Duodenal mucosa (tissue), 2 donors: ENCODE data around the gene CRYBB1.

Source experiments
- H3K27ac ChIP-seq: one replicate; pipeline ENCODE4 v1.7.0; 2013; ENCODE audit warnings: low read depth, low read length
- H3K27me3 ChIP-seq, 2 donors: one replicate each; pipeline ENCODE4 v1.7.0; 2013; ENCODE audit warnings: low read length in 2 of 2, control low read depth in 1 of 2; ENCODE audit not compliant: insufficient read depth in 2 of 2, control insufficient read depth in 1 of 2
- H3K36me3 ChIP-seq, 2 donors: one replicate each; pipeline ENCODE4 v1.7.0; 2013; ENCODE audit warnings: low read length in 2 of 2, control low read depth in 1 of 2; ENCODE audit not compliant: insufficient read depth in 2 of 2, control insufficient read depth in 1 of 2
- H3K4me1 ChIP-seq, 2 donors: one replicate each; pipeline ENCODE4 v1.7.0; 2013; ENCODE audit warnings: low read length in 2 of 2, control low read depth in 1 of 2; ENCODE audit not compliant: insufficient read depth in 2 of 2, control insufficient read depth in 1 of 2
- H3K4me3 ChIP-seq, 2 donors: one replicate each; pipeline ENCODE4 v1.7.0; 2013; ENCODE audit warnings: low read length in 2 of 2, low read depth in 1 of 2
- H3K9ac ChIP-seq, 2 donors: one replicate each; pipeline ENCODE4 v1.7.0; 2013; ENCODE audit warnings: low read length in 2 of 2, low read depth in 1 of 2
- H3K9me3 ChIP-seq, 2 donors: one replicate each; pipeline ENCODE4 v1.7.0; 2013; ENCODE audit warnings: low read length in 2 of 2, control low read depth in 1 of 2; ENCODE audit not compliant: control insufficient read depth in 1 of 2

Gene CRYBB1

GRCh38 chr22:26609287-26609686, 8.5 kb downstream of the CRYBB1 start:
- no peaks in the 10 kb centered on the region for H3K36me3 ChIP-seq

DNA sequence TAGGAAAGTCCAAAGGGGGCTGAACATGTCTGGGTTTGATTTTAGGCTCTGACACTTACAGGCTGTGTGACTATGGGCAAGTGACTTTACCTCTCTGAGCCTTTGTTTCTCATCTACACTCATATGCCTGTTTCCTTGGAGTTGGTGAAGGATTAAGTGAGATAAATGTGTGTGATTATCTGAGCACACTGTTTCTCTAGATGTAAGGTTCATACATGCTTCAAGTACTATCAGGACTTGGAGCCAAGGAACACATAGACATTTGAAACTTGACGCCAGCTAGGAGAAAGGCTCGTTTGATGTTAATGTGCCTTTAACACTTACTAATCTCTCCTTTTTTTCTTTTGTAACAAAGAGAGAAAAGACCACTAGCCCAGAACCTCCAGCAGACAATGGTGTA, 9.7 kb downstream of the CRYBB1 start:
- H3K36me3 ChIP-seq: no peaks in the 10 kb centered on the region
- no peaks in the 10 kb centered on the region for H3K9me3 ChIP-seq
- peaks cover 0 to 16% of the 10 kb centered on the region in 2 donors for H3K4me1 ChIP-seq
- no peaks in the 10 kb centered on the region for H3K27me3 ChIP-seq
- no peak overlapping the region for H3K4me3 ChIP-seq
- no peak overlapping the region for H3K9ac ChIP-seq
- H3K27ac ChIP-seq: no peak overlapping the region

More at GRCh38 chr22:26609287-26609686, 8.5 kb downstream of the CRYBB1 start:
- no peaks in the 10 kb centered on the region for H3K9me3 ChIP-seq
- H3K27ac ChIP-seq: no peak overlapping the region
- no peak overlapping the region for H3K9ac ChIP-seq
- no peaks in the 10 kb centered on the region for H3K27me3 ChIP-seq
- H3K4me1 ChIP-seq: peaks cover 0 to 16% of the 10 kb centered on the region in 2 donors
- no peak overlapping the region for H3K4me3 ChIP-seq

GRCh38 chr22:26606611-26607010, 11.2 kb downstream of the CRYBB1 start:
- Histone ChIP-seq H3K36me3 (no peaks in the 10 kb centered on the region), H3K4me1 (peaks cover 0 to 16% of the 10 kb centered on the region in 2 donors), H3K27me3 (no peaks in the 10 kb centered on the region), H3K9me3 (no peaks in the 10 kb centered on the region), H3K9ac (no peak overlapping the region), H3K4me3 (no peak overlapping the region), H3K27ac (no peak overlapping the region)

- H3K4me1 ChIP-seq: peaks cover 0 to 1% of the 10 kb centered on the region in 2 donors
- H3K27ac ChIP-seq: no peak overlapping the region
- H3K9ac ChIP-seq: no peak overlapping the region
- H3K36me3 ChIP-seq: no peaks in the 10 kb centered on the region
- H3K27me3 ChIP-seq: no peaks in the 10 kb centered on the region
- H3K4me3 ChIP-seq: no peak overlapping the region
- H3K9me3 ChIP-seq: no peaks in the 10 kb centered on the region
Measured at GRCh38 chr22:26604368-26604767, 13.5 kb downstream of the CRYBB1 start.

- Histone ChIP-seq H3K4me3 (no peak overlapping the region), H3K27ac (no peak overlapping the region), H3K36me3 (no peaks in the 10 kb centered on the region), H3K9me3 (no peaks in the 10 kb centered on the region), H3K9ac (no peak overlapping the region), H3K4me1 (no peaks in the 10 kb centered on the region), H3K27me3 (no peaks in the 10 kb centered on the region)
Measured at GRCh38 chr22:26602127-26602526, 15.7 kb downstream of the CRYBB1 start.

GRCh38 chr22:26601726-26602125, 16.1 kb downstream of the CRYBB1 start:
- Histone ChIP-seq H3K4me1 (no peaks in the 10 kb centered on the region), H3K27ac (no peak overlapping the region), H3K36me3 (no peaks in the 10 kb centered on the region)

GRCh38 chr22:26599505-26599904, 18.3 kb downstream of the CRYBB1 start:
- Histone ChIP-seq H3K36me3 (no peaks in the 10 kb centered on the region), H3K27ac (no peak overlapping the region), H3K4me3 (no peak overlapping the region), H3K9me3 (no peaks in the 10 kb centered on the region), H3K27me3 (no peaks in the 10 kb centered on the region), H3K9ac (no peak overlapping the region), H3K4me1 (no peaks in the 10 kb centered on the region)

More at GRCh38 chr22:26601726-26602125, 16.1 kb downstream of the CRYBB1 start:
- H3K4me3 ChIP-seq: no peak overlapping the region
- H3K9ac ChIP-seq: no peak overlapping the region
- H3K9me3 ChIP-seq: no peaks in the 10 kb centered on the region
- H3K27me3 ChIP-seq: no peaks in the 10 kb centered on the region

GRCh38 chr22:26597480-26597879, 20.3 kb downstream of the CRYBB1 start:
- no peak overlapping the region for H3K27ac ChIP-seq
- H3K27me3 ChIP-seq: no peaks in the 10 kb centered on the region
- H3K36me3 ChIP-seq: no peaks in the 10 kb centered on the region
- no peaks in the 10 kb centered on the region for H3K9me3 ChIP-seq
- no peak overlapping the region for H3K9ac ChIP-seq
- peaks cover 5 to 10% of the 10 kb centered on the region in 2 donors for H3K4me1 ChIP-seq
- H3K4me3 ChIP-seq: no peak overlapping the region

DNA sequence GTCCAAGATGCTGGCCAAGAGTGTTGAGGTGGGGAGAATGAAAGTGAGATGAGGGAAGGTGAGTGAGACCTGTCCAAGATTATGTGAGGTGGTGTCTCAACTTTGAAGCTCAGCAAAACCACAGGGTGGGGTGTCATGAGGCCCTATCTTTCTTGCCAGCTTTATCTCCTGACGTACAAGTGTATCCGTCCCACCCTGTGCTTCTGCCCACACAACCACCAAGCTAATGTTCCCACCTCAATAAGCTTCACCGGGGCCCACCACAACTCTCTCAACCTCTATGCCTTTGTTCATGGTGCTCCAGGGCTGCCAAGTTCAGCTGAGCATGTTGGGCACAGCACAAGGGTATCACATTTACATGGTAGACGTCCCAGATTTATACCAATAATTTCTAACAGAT, 20.8 kb downstream of the CRYBB1 start:
- no peak overlapping the region for H3K27ac ChIP-seq
- H3K4me3 ChIP-seq: no peak overlapping the region
- no peaks in the 10 kb centered on the region for H3K9me3 ChIP-seq
- H3K36me3 ChIP-seq: no peaks in the 10 kb centered on the region
- peaks cover 10 to 14% of the 10 kb centered on the region in 2 donors for H3K4me1 ChIP-seq
- H3K9ac ChIP-seq: no peak overlapping the region
- no peaks in the 10 kb centered on the region for H3K27me3 ChIP-seq

- Histone ChIP-seq H3K4me1 (peaks cover 25 to 31% of the 10 kb centered on the region in 2 donors), H3K27me3 (no peaks in the 10 kb centered on the region), H3K36me3 (no peaks in the 10 kb centered on the region), H3K4me3 (no peak overlapping the region), H3K9me3 (no peaks in the 10 kb centered on the region), H3K9ac (no peak overlapping the region), H3K27ac (no peak overlapping the region)
Measured at GRCh38 chr22:26593763-26594162, 24.1 kb downstream of the CRYBB1 start.

DNA sequence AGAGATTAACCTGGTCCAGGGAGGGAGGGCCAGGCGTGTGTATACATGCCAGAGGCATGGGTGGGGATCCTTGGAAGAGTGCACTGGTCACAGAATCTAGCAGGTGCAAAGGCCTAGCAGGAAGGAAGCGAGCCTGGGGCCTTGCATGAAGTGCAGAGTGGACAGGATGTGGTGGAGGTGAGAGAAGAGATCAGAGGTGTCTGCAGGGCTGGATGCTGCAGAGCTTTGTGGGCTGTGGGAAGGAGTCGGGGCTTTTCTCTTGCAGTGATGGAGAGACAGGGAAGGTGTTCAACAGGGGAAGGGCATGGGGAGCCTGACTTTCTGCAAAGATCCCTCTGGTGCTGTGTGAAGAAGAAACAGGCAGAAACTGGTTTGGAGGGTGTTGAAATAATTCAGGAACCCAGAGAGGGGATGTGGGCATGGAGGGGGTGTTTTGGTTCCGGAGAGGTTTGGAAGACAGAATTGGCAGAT, 25.4 kb downstream of the CRYBB1 start:
- Histone ChIP-seq H3K4me3 (no peak overlapping the region), H3K36me3 (no peaks in the 10 kb centered on the region), H3K9me3 (no peaks in the 10 kb centered on the region), H3K4me1 (peaks cover 26 to 34% of the 10 kb centered on the region in 2 donors), H3K9ac (no peak overlapping the region), H3K27me3 (no peaks in the 10 kb centered on the region), H3K27ac (no peak overlapping the region)
